NCI-H748 (cell line): ENCODE measurements around the gene SEC22A.

ENCODE experiments used
- DNase-seq: peaks from one replicate; lab custom pipeline; 2025; ENCODE audit not compliant: unreplicated experiment; lab: John Stamatoyannopoulos, UW

The SEC22A gene

GRCh38 chr3:123262226-123262625 is 60.5 kb downstream of the SEC22A start:
- no peak for DNase-seq

GRCh38 chr3:123262868-123263267 is 61.1 kb downstream of the SEC22A start:
- DNase-seq = no peak

- no peak for DNase-seq
These were observed 62.2 kb downstream of the SEC22A start for GRCh38 chr3:123263941-123264340.

GRCh38 chr3:123267821-123268220 is 66.1 kb downstream of the SEC22A start:
- no peak for DNase-seq

GRCh38 chr3:123270818-123271217 is 69.1 kb downstream of the SEC22A start:
- no peak for DNase-seq

GRCh38 chr3:123271466-123272159 is 69.9 kb downstream of the SEC22A start:
- no peak for DNase-seq

- no peak for DNase-seq
These were observed 70.8 kb downstream of the SEC22A start for GRCh38 chr3:123272547-123272946.

GRCh38 chr3:123275691-123276090 is 73.9 kb downstream of the SEC22A start:
- DNase-seq = no peak

GRCh38 chr3:123276346-123277006 is 74.7 kb downstream of the SEC22A start:
- no peak for DNase-seq

- no peak for DNase-seq
These were observed 75.4 kb downstream of the SEC22A start for GRCh38 chr3:123277106-123277505.

- DNase-seq = no peak
These were observed 76.7 kb downstream of the SEC22A start for GRCh38 chr3:123278446-123278845.

- no peak for DNase-seq
These were observed 77.4 kb downstream of the SEC22A start for GRCh38 chr3:123279121-123279520.

- no peak for DNase-seq
These were observed 79.7 kb downstream of the SEC22A start for GRCh38 chr3:123281406-123281805.

- no peak for DNase-seq
These were observed 80.2 kb downstream of the SEC22A start for GRCh38 chr3:123281929-123282328.

GRCh38 chr3:123282461-123282860 is 80.7 kb downstream of the SEC22A start:
- no peak for DNase-seq

GRCh38 chr3:123283074-123283473 is 81.3 kb downstream of the SEC22A start:
- DNase-seq = no peak

- no peak for DNase-seq
These were observed 82.1 kb downstream of the SEC22A start for GRCh38 chr3:123283657-123284398.

- no peak for DNase-seq
These were observed 82.8 kb downstream of the SEC22A start for GRCh38 chr3:123284399-123285010.

- no peak for DNase-seq
These were observed 83.3 kb downstream of the SEC22A start for GRCh38 chr3:123285066-123285465.

GRCh38 chr3:123285479-123285878 is 83.7 kb downstream of the SEC22A start:
- no peak for DNase-seq

- DNase-seq = no peak
These were observed 84.2 kb downstream of the SEC22A start for GRCh38 chr3:123285931-123286307.
